Neural cell (in vitro differentiated cells): ENCODE data around the gene TRMT6. TPM values are rescaled to one million over a fixed set of nuclear protein-coding genes. Genes with fewer than 3 reads are reported as not detected.

Experiments
- H2AFZ ChIP-seq: fragments of 200-600, 300-800 bp; sonication (generic), shearing (Covaris generic); 2 replicates; pipeline ENCODE4 v1.6.0; 2014; ENCODE audit warnings: low read depth, mild to moderate bottlenecking, antibody characterized with exemption, low read length, moderate library complexity
- H3F3A ChIP-seq: fragments of 200-600 bp; shearing (Covaris generic); 2 replicates; pipeline ENCODE4 v1.6.1; 2016; ENCODE audit warnings: mild to moderate bottlenecking, moderate library complexity, mixed read lengths, antibody characterized with exemption, low read length; ENCODE audit not compliant: insufficient read depth, poor library complexity, severe bottlenecking
- H3K27ac ChIP-seq: fragments of 200-600, 300-800 bp; sonication (generic), shearing (Covaris generic); 2 replicates; pipeline ENCODE4 v1.5.1; 2014; ENCODE audit warnings: mild to moderate bottlenecking, low read length, moderate library complexity
- H3K27me3 ChIP-seq: fragments of 300-800, 200-600 bp; sonication (generic), shearing (Covaris generic); 2 replicates; pipeline ENCODE4 v1.6.0; 2014; ENCODE audit warnings: mild to moderate bottlenecking, low read depth, low read length, moderate library complexity; ENCODE audit not compliant: insufficient read depth
- H3K36me3 ChIP-seq: fragments of 300-800, 200-600 bp; sonication (generic), shearing (Covaris generic); 2 replicates; pipeline ENCODE4 v1.5.1; 2014; ENCODE audit warnings: mild to moderate bottlenecking, antibody characterized with exemption, low read length, moderate library complexity; ENCODE audit not compliant: insufficient read depth
- H3K4me2 ChIP-seq: fragments of 300-800, 200-600 bp; sonication (generic), shearing (Covaris generic); 2 replicates; pipeline ENCODE4 v1.6.0; 2014; ENCODE audit warnings: mild to moderate bottlenecking, low read length
- H3K4me3 ChIP-seq: fragments of 300-800, 200-600 bp; sonication (generic), shearing (Covaris generic); 2 replicates; pipeline ENCODE4 v1.5.1; 2014; ENCODE audit warnings: mild to moderate bottlenecking, low read length, moderate library complexity
- H3K79me2 ChIP-seq: fragments of 200-600 bp; shearing (Covaris generic); replicated peaks from 2 replicates; pipeline ENCODE4 v1.6.0; 2014; ENCODE audit warnings: mild to moderate bottlenecking, low read length, moderate library complexity; ENCODE audit not compliant: insufficient read depth
- H3K9ac ChIP-seq: fragments of 300-800, 200-600 bp; sonication (generic), shearing (Covaris generic); 2 replicates; pipeline ENCODE4 v1.6.1; 2016; ENCODE audit warnings: mild to moderate bottlenecking, low read length, mixed read lengths
- H3K9me2 ChIP-seq: fragments of 200-600 bp; shearing (Covaris generic); 2 replicates; pipeline ENCODE4 v1.6.1; 2016; ENCODE audit warnings: mild to moderate bottlenecking, low read length, mixed read lengths; ENCODE audit not compliant: insufficient read depth
- H3K9me3 ChIP-seq: fragments of 200-600, 300-800 bp; sonication (generic), shearing (Covaris generic); 2 replicates; pipeline ENCODE4 v1.6.1; 2016; ENCODE audit warnings: mild to moderate bottlenecking, mixed run types, low read length, moderate library complexity, mixed read lengths
- H4K20me1 ChIP-seq: fragments of 200-600 bp; shearing (Covaris generic); 2 replicates; pipeline ENCODE4 v1.6.1; 2016; ENCODE audit warnings: mild to moderate bottlenecking, mixed run types; ENCODE audit not compliant: insufficient read depth
- CTCF ChIP-seq: fragments of 450-650 bp; IDR thresholded peaks from 2 replicates; pipeline ENCODE4 v1.5.1; 2014; ENCODE audit warnings: antibody characterized with exemption, mild to moderate bottlenecking, moderate library complexity; ENCODE audit not compliant: poor library complexity, severe bottlenecking
- EP300 ChIP-seq: fragments of 450-650 bp; conservative IDR thresholded peaks from 2 replicates; pipeline ENCODE4 v1.6.1; 2014; ENCODE audit warnings: antibody characterized with exemption, mild to moderate bottlenecking, moderate library complexity; ENCODE audit not compliant: poor library complexity, severe bottlenecking
- EZH2 ChIP-seq: fragments of 200-600, 300-800 bp; shearing (Covaris generic), sonication (generic); IDR thresholded peaks from 2 replicates; pipeline ENCODE4 v1.6.1; 2014; ENCODE audit warnings: antibody characterized with exemption, low read length, borderline replicate concordance, mild to moderate bottlenecking; ENCODE audit not compliant: insufficient read depth, poor library complexity, severe bottlenecking
- MXI1 ChIP-seq: fragments of 450-650 bp; conservative IDR thresholded peaks from 2 replicates; pipeline ENCODE4 v1.6.1; 2014; ENCODE audit warnings: antibody characterized with exemption, mild to moderate bottlenecking; ENCODE audit not compliant: poor library complexity, severe bottlenecking
- POLR2AphosphoS5 ChIP-seq: IDR thresholded peaks from 2 replicates; pipeline ENCODE4 v1.6.1; 2012
- RAD21 ChIP-seq: fragments of 450-650 bp; conservative IDR thresholded peaks from 2 replicates; pipeline ENCODE4 v1.6.1; 2014; ENCODE audit warnings: antibody characterized with exemption, mild to moderate bottlenecking, moderate library complexity
- SMC3 ChIP-seq: fragments of 450-650 bp; conservative IDR thresholded peaks from 2 replicates; pipeline ENCODE4 v1.6.1; 2014; ENCODE audit warnings: antibody characterized with exemption, mild to moderate bottlenecking, moderate library complexity; ENCODE audit not compliant: poor library complexity
- TAF1 ChIP-seq: IDR thresholded peaks from 2 replicates; pipeline ENCODE4 v1.6.1; 2012; ENCODE audit warnings: low read depth
- polyA plus RNA-seq: library from polyadenylated mRNA; depleted of rRNA; stranded (reverse); fragments of >200 nt; gene quantifications from 2 replicates; pipeline ENCODE4 v1.2.3, GENCODE V29; 2014
- TF ChIP-seq, protein P1 (sequence below): IDR thresholded peaks from 2 replicates; pipeline ENCODE4 v1.6.1; 2012; ENCODE audit warnings: borderline replicate concordance

TRMT6 gene
- polyA plus RNA-seq, 1 donor from 2014 or later, result 19.1 TPM

- Histone ChIP-seq H3K27me3 (no peaks in the 10 kb centered on the region), H3K9me3 (no peaks in the 10 kb centered on the region), H3K27ac (no peak overlapping the region), H3F3A (no peaks in the 10 kb centered on the region), H3K79me2 (no peaks in the 10 kb centered on the region), H3K36me3 (no peaks in the 10 kb centered on the region), H3K4me3 (no peak overlapping the region), H3K9ac (no peak overlapping the region), H3K9me2 (no peaks in the 10 kb centered on the region), H3K4me2 (no peak overlapping the region), H4K20me1 (no peaks in the 10 kb centered on the region), H2AFZ (no peak overlapping the region)
- no peak for TF ChIP-seq EP300
- TF ChIP-seq POLR2AphosphoS5, result no peak
- no peak for TF ChIP-seq TAF1
Observed at GRCh38 chr20:5996765-5997164, 46.4 kb upstream of the TRMT6 start.

GRCh38 chr20:5991623-5992441, 41.5 kb upstream of the TRMT6 start:
- H2AFZ ChIP-seq, result no peak overlapping the region

GRCh38 chr20:5990946-5991345, 40.6 kb upstream of the TRMT6 start:
- TF ChIP-seq RAD21 (no peak), SMC3 (no peak), EZH2 (no peak), MXI1 (no peak), TAF1 (no peak), POLR2AphosphoS5 (no peak), EP300 (no peak), CTCF (no peak)
- TF ChIP-seq, protein P1, sequence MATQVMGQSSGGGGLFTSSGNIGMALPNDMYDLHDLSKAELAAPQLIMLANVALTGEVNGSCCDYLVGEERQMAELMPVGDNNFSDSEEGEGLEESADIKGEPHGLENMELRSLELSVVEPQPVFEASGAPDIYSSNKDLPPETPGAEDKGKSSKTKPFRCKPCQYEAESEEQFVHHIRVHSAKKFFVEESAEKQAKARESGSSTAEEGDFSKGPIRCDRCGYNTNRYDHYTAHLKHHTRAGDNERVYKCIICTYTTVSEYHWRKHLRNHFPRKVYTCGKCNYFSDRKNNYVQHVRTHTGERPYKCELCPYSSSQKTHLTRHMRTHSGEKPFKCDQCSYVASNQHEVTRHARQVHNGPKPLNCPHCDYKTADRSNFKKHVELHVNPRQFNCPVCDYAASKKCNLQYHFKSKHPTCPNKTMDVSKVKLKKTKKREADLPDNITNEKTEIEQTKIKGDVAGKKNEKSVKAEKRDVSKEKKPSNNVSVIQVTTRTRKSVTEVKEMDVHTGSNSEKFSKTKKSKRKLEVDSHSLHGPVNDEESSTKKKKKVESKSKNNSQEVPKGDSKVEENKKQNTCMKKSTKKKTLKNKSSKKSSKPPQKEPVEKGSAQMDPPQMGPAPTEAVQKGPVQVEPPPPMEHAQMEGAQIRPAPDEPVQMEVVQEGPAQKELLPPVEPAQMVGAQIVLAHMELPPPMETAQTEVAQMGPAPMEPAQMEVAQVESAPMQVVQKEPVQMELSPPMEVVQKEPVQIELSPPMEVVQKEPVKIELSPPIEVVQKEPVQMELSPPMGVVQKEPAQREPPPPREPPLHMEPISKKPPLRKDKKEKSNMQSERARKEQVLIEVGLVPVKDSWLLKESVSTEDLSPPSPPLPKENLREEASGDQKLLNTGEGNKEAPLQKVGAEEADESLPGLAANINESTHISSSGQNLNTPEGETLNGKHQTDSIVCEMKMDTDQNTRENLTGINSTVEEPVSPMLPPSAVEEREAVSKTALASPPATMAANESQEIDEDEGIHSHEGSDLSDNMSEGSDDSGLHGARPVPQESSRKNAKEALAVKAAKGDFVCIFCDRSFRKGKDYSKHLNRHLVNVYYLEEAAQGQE, result no peak
- Histone ChIP-seq H3K79me2 (no peaks in the 10 kb centered on the region), H3K27me3 (no peaks in the 10 kb centered on the region), H3K4me2 (no peak overlapping the region), H3K4me3 (no peak overlapping the region), H3K9me2 (no peaks in the 10 kb centered on the region), H3F3A (no peaks in the 10 kb centered on the region), H3K9me3 (no peaks in the 10 kb centered on the region), H3K9ac (no peak overlapping the region), H3K36me3 (no peaks in the 10 kb centered on the region), H2AFZ (no peak overlapping the region), H3K27ac (no peak overlapping the region), H4K20me1 (no peaks in the 10 kb centered on the region)

More at GRCh38 chr20:5991623-5992441, 41.5 kb upstream of the TRMT6 start:
- Histone ChIP-seq H3F3A (no peaks in the 10 kb centered on the region), H3K4me2 (no peak overlapping the region), H3K27ac (no peak overlapping the region), H3K27me3 (no peaks in the 10 kb centered on the region), H3K4me3 (no peak overlapping the region), H4K20me1 (no peaks in the 10 kb centered on the region), H3K9me2 (no peaks in the 10 kb centered on the region), H3K9ac (no peak overlapping the region), H3K79me2 (no peaks in the 10 kb centered on the region), H3K9me3 (no peaks in the 10 kb centered on the region), H3K36me3 (no peaks in the 10 kb centered on the region)
- TF ChIP-seq POLR2AphosphoS5 (no peak), SMC3 (no peak), CTCF (no peak)
